ENCODE data around the gene EMILIN2.

EMILIN2 gene

DNA sequence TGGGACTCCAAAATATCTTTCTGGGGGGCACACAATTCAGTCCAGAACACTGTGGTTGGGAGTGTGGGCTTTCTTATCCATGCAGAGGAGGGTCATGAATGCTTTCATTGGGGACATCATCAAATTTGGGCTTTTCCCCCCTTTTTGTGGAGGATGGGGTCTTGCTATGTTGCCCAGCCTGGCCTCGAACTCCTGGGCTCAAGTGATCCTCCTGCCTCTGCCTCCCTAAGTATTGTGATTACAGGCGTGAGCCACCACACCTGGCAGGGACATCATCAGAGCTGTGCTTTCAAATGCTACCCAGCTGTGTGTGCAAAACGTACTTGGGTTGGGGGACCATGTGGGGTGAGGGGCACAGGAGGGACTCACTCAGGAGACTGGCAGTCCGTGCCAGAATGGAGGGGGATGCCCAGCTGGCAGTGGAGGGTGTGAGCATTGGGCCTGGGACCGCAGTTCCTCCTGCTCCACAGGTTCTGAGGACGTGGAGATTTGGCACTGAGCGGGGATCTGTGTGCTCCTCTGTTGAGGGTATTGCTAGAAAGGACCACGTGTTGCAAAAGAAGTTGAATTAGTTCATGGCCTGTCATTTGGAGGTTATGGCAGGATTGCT lies 24.4 kb downstream of the EMILIN2 start:
- peak in 1 of 10 donors; percentile 45 for DNase-seq
- intact Hi-C loops (cut with DNase I): no loop called here

- intact Hi-C loops (cut with DNase I): no loop called here
- peak in 1 of 10 donors; percentile 30 for DNase-seq
Measured at GRCh38 chr18:2872095-2872494, 25.3 kb downstream of the EMILIN2 start.

DNA sequence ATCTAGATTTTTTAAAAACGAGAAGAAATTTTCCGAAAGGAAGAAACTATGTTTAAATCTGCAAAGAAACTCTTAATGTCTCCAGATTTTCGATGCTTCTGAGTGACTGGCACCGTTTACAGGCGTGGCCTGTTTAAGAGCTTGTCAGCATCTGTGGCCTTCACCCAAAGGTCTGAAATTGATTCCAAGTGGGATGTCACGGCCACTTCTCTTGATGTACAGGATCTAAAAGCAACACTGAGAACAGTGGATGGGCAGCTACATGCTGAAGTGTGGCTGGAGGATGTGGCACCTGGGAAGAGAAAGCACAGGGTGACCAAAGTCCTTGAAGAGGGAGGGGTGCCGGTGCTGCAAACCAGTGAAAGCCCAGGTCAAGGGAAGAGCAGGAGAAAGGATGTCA lies 28.0 kb downstream of the EMILIN2 start:
- intact Hi-C loops (cut with DNase I): no loop called here
- DNase-seq: no peak

- DNase-seq: no peak
- intact Hi-C loops (cut with DNase I): no loop called here
Measured at GRCh38 chr18:2878656-2879330, 32.0 kb downstream of the EMILIN2 start.

GRCh38 chr18:2879889-2880288 lies 33.1 kb downstream of the EMILIN2 start:
- no peak for DNase-seq
- intact Hi-C loops (cut with DNase I): no loop called here

DNA sequence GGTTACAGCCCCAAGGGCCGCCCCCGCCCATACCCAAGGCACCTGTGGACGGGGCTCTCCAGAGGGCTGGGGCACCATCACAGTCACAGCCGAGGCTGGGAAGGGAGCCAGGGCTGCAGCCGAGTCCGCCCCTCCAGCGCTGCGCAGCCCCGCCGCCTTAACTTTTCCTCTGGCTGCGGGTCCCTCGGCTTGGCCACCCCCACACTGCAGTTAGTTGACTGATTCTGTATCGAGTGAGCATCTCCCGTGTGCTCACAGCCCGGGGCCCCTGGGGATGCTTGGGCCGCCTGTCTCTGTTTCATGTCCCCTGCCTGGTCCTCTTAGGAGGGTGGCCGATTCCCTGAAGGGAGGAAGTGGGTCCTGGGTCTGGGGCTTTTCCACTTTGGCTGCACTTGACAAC lies 33.7 kb downstream of the EMILIN2 start:
- intact Hi-C loops (cut with DNase I): no loop called here
- no peak for DNase-seq

- no peak for DNase-seq
- intact Hi-C loops (cut with DNase I): no loop called here
Measured at GRCh38 chr18:2881088-2881839, 34.5 kb downstream of the EMILIN2 start.

- no peak for DNase-seq
Measured at GRCh38 chr18:2881840-2882195, 35.0 kb downstream of the EMILIN2 start.

GRCh38 chr18:2882201-2882600 lies 35.4 kb downstream of the EMILIN2 start:
- no peak for DNase-seq
- intact Hi-C loops (cut with DNase I): no loop called here

More at GRCh38 chr18:2881840-2882195, 35.0 kb downstream of the EMILIN2 start:
- intact Hi-C loops (cut with DNase I): no loop called here

GRCh38 chr18:2883076-2883735 lies 36.4 kb downstream of the EMILIN2 start:
- intact Hi-C loops (cut with DNase I): no loop called here

DNA sequence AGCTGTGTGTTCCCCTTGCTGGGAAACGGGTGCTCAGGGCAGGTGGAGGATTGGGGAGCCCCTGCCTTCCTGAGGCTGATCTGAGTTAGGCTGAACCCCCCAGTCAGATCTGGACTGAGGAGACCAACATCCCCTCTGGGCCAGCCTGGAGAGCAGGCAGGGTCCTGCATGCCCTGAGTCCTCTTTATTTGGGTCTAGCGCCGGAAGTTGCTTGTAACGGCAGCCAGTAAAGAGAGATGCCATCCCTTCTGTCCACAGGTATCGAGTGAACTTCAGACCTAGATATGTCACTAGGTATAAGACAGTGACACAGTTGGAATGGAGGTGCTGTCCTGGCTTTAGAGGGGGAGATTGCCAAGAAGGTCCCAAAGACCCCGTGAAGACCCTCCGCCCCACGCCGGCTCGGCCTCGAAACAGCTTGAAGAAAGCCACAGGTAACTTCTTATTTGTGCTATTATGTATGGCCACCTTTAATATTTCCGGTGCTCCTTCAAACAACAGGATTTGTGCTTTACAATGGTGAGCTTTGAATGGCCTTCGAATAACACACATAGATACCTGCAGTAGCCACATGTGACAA lies 38.0 kb downstream of the EMILIN2 start:
- no peak for DNase-seq
- intact Hi-C loops (cut with DNase I): no loop called here

More at GRCh38 chr18:2883076-2883735, 36.4 kb downstream of the EMILIN2 start:
- no peak for DNase-seq

DNA sequence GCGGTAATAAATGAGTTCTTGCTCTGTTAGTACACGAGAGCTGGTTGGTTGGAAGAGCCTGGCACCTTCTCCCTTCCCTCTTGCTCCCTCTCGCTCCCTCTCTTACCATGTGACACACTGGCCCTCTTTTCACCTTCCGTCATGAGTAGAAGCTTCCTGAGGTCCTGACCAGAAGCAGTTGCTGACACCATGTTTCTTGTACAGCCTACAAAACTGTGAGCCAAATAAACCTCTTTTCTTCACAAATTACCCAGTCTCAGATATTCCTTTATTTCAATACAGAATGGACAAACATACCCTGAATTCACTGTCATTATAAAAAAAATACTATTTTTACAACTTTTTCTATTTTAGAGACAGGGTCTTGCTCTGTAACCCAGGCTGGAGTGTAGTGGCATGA lies 40.7 kb downstream of the EMILIN2 start:
- DNase-seq: no peak
- intact Hi-C loops (cut with DNase I): no loop called here

DNA sequence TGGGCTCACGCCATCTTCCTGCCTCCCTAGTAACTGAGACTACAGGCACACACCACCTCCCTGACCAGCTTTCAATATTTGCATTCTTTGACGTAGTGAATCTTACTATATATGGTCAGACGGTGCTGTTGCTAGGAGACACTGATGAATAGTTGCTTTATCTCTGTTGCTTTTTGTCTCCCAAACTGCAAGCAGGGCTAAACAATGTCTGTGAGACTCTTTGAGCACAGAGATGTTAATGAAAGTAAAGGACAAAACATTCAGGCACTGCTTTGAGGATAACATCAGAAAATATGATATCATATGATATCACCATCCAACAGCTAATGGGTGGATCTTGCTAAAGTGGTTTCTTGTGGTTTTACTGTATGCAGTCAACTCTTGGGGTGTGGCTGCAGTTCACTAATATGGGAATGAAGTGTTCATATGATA lies 43.0 kb downstream of the EMILIN2 start:
- no peak for DNase-seq
- intact Hi-C loops (cut with DNase I): no loop called here

DNA sequence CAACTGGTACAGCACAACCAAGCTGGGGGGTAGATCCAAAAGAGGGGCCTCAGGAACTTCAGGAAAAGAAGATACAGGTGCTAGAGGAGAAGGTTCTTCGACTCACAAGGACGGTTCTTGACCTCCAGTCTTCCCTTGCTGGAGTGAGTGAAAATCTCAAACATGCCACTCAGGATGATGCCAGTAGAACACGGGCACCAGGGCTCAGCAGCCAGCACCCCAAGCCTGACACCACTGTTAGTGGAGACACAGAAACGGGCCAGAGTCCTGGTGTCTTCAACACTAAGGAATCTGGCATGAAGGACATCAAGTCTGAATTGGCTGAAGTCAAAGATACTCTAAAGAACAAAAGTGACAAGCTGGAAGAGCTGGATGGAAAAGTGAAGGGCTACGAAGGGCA lies 43.8 kb downstream of the EMILIN2 start:
- intact Hi-C loops (cut with DNase I): no loop called here
- DNase-seq: no peak

DNA sequence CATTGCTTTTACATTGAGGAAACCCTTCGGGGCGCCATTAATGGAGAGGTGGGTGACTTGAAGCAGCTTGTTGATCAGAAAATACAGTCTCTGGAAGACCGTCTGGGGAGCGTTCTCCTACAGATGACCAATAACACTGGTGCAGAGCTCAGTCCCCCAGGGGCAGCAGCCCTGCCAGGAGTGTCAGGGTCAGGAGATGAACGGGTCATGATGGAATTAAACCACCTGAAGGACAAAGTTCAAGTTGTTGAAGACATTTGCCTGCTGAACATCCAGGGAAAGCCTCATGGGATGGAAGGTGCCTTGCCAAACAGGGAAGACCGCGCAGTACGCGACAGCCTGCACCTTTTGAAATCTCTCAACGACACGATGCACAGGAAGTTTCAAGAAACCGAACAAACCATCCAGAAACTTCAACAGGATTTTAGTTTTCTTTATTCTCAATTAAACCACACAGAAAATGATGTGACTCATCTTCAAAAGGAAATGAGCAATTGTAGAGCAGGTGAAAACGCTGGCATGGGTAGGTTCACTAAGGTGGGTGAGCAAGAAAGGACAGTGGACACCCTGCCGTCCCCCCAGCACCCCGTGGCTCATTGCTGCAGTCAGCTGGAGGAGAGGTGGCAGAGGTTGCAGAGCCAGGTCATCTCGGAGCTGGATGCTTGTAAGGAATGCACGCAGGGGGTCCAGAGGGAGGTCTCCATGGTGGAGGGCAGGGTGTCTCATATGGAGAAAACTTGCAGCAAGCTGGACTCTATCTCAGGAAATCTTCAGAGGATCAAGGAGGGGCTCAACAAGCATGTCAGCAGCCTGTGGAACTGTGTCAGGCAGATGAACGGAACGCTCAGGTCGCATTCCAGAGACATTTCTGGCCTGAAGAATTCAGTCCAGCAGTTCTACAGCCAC lies 45.0 kb downstream of the EMILIN2 start:
- intact Hi-C loops (cut with DNase I): no loop called here
- no peak for DNase-seq

- intact Hi-C loops (cut with DNase I): no loop called here
Measured at GRCh38 chr18:2893056-2893455, 46.2 kb downstream of the EMILIN2 start.

GRCh38 chr18:2893676-2894075 lies 46.9 kb downstream of the EMILIN2 start:
- intact Hi-C loops (cut with DNase I): no loop called here
- DNase-seq: no peak

More at GRCh38 chr18:2893056-2893455, 46.2 kb downstream of the EMILIN2 start:
- DNase-seq: no peak

- intact Hi-C loops (cut with DNase I): no loop called here
- no peak for DNase-seq
Measured at GRCh38 chr18:2894131-2894840, 47.5 kb downstream of the EMILIN2 start.

GRCh38 chr18:2894841-2895370 lies 48.1 kb downstream of the EMILIN2 start:
- intact Hi-C loops (cut with DNase I): no loop called here
- no peak for DNase-seq

All from posterior cingulate gyrus (tissue), 11 donors.